MG63 (cell line): ENCODE results near the gene CKMT2. TPM values are rescaled to one million over a fixed set of nuclear protein-coding genes. Genes with fewer than 3 reads are reported as not detected.
"Not testable (repeated sequence)": the region's sequence is repeated elsewhere in the genome, so short reads cannot be mapped to it uniquely, and the experiment has no call there.

ENCODE experiments used
- DNase-seq: peaks from one replicate; pipeline ENCODE4 v3.0.0-alpha.2; 2020
- H3K27me3 ChIP-seq: fragments of 250-450 bp; sonication (Bioruptor Pico); 2 replicates; pipeline ENCODE4 v1.5.1; 2020; ENCODE audit warnings: mild to moderate bottlenecking, moderate library complexity
- H3K36me3 ChIP-seq: fragments of 250-450 bp; sonication (Bioruptor Pico); 2 replicates; pipeline ENCODE4 v1.5.1; 2020; ENCODE audit warnings: mild to moderate bottlenecking, moderate library complexity
- H3K4me3 ChIP-seq: fragments of 250-450 bp; sonication (Bioruptor Pico); 2 replicates; pipeline ENCODE4 v1.5.1; 2020; ENCODE audit warnings: mild to moderate bottlenecking, moderate library complexity
- H3K9me3 ChIP-seq: fragments of 250-450 bp; sonication (Bioruptor Pico); 2 replicates; pipeline ENCODE4 v1.5.1; 2020; ENCODE audit warnings: mild to moderate bottlenecking, moderate library complexity
- total RNA-seq: library from RNA; depleted of rRNA; stranded (reverse); fragments of >200 nt; shearing (Covaris generic); gene quantifications from 2 replicates; pipeline ENCODE4 v1.2.3, GENCODE V29; 2014; ENCODE audit warnings: low replicate concordance

The CKMT2 gene
- total RNA-seq, 1 experiment from 2014 or later = not detected

- Histone ChIP-seq H3K9me3 (peaks cover 6% of the 10 kb centered on the region), H3K4me3 (no peak overlapping the region), H3K27me3 (no peaks in the 10 kb centered on the region), H3K36me3 (peaks cover 2% of the 10 kb centered on the region; the same call in 1 of the 2 replicates)
- no peak for DNase-seq
These were observed 35.5 kb downstream of the CKMT2 start for GRCh38 chr5:81268521-81269196.

- no peak overlapping the region for H3K4me3 ChIP-seq
- H3K9me3 ChIP-seq = peaks cover 11% of the 10 kb centered on the region
- DNase-seq = no peak
- H3K27me3 ChIP-seq = no peaks in the 10 kb centered on the region
- 0 out of 2 replicates have a peak, but pooled peaks cover 2% of the 10 kb centered on the region for H3K36me3 ChIP-seq
These were observed 36.8 kb downstream of the CKMT2 start for GRCh38 chr5:81269751-81270393.

GRCh38 chr5:81270394-81271027, 37.4 kb downstream of the CKMT2 start:
- H3K9me3 ChIP-seq = peaks cover 11% of the 10 kb centered on the region
- not testable (repeated sequence) for DNase-seq, H3K36me3 ChIP-seq, H3K27me3 ChIP-seq, H3K4me3 ChIP-seq

- no peaks in the 10 kb centered on the region for H3K9me3 ChIP-seq
- no peaks in the 10 kb centered on the region; the same call in 1 of the 2 replicates for H3K36me3 ChIP-seq
- H3K4me3 ChIP-seq = no peak overlapping the region
- no peaks in the 10 kb centered on the region for H3K27me3 ChIP-seq
- no peak for DNase-seq
These were observed 50.9 kb downstream of the CKMT2 start for GRCh38 chr5:81283976-81284375.

GRCh38 chr5:81286059-81286617, 53.0 kb downstream of the CKMT2 start:
- no peaks in the 10 kb centered on the region for H3K27me3 ChIP-seq
- H3K36me3 ChIP-seq = no peaks in the 10 kb centered on the region; the same call in 1 of the 2 replicates
- DNase-seq = no peak
- no peaks in the 10 kb centered on the region for H3K9me3 ChIP-seq
- H3K4me3 ChIP-seq = no peak overlapping the region

- Histone ChIP-seq H3K27me3 (no peaks in the 10 kb centered on the region), H3K9me3 (peaks cover 8% of the 10 kb centered on the region; the same call in 1 of the 2 replicates), H3K4me3 (no peak overlapping the region), H3K36me3 (no peaks in the 10 kb centered on the region; the same call in 1 of the 2 replicates)
- no peak for DNase-seq
These were observed 54.9 kb downstream of the CKMT2 start for GRCh38 chr5:81288021-81288433.

GRCh38 chr5:81290146-81290545, 57.0 kb downstream of the CKMT2 start:
- Histone ChIP-seq H3K9me3 (peaks cover 17% of the 10 kb centered on the region), H3K36me3 (peaks cover 8% of the 10 kb centered on the region), H3K4me3 (no peak overlapping the region), H3K27me3 (no peaks in the 10 kb centered on the region)
- no peak for DNase-seq

- Histone ChIP-seq H3K9me3 (peaks cover 17% of the 10 kb centered on the region), H3K4me3 (no peak overlapping the region), H3K36me3 (peaks cover 8% of the 10 kb centered on the region; the same call in 1 of the 2 replicates), H3K27me3 (no peaks in the 10 kb centered on the region)
- no peak for DNase-seq
These were observed 59.0 kb downstream of the CKMT2 start for GRCh38 chr5:81292130-81292529.

- not testable (repeated sequence) for H3K27me3 ChIP-seq, DNase-seq, H3K36me3 ChIP-seq, H3K4me3 ChIP-seq
- H3K9me3 ChIP-seq = peaks cover 17% of the 10 kb centered on the region
These were observed 60.9 kb downstream of the CKMT2 start for GRCh38 chr5:81294021-81294420.

GRCh38 chr5:81297531-81297930, 64.4 kb downstream of the CKMT2 start:
- Histone ChIP-seq H3K9me3 (peaks cover 11% of the 10 kb centered on the region), H3K27me3 (no peaks in the 10 kb centered on the region), H3K4me3 (no peak overlapping the region), H3K36me3 (peaks cover 12% of the 10 kb centered on the region)
- DNase-seq = no peak

- DNase-seq = no peak
- Histone ChIP-seq H3K36me3 (peaks cover 13% of the 10 kb centered on the region), H3K4me3 (peak overlapping the region; percentile 97), H3K27me3 (no peaks in the 10 kb centered on the region), H3K9me3 (no peaks in the 10 kb centered on the region)
These were observed 67.8 kb downstream of the CKMT2 start for GRCh38 chr5:81300921-81301270.

- H3K36me3 ChIP-seq = peaks cover 13% of the 10 kb centered on the region
- peak within 1 kb of the TSS; percentile 97 for H3K4me3 ChIP-seq
- DNase-seq = peak; percentile 94
- no peaks in the 10 kb centered on the region for H3K9me3 ChIP-seq
- H3K27me3 ChIP-seq = no peaks in the 10 kb centered on the region
These were observed 68.3 kb downstream of the CKMT2 start, which contains the start of gene ZCCHC9 for GRCh38 chr5:81301271-81302015. ZCCHC9 (plus strand) TSS chr5:81301587; CDS start chr5:81304758, 3,171 bp downstream.

- Histone ChIP-seq H3K36me3 (peaks cover 13% of the 10 kb centered on the region), H3K9me3 (no peaks in the 10 kb centered on the region), H3K4me3 (peak overlapping the region; percentile 97), H3K27me3 (no peaks in the 10 kb centered on the region)
- no peak for DNase-seq
These were observed 69.5 kb downstream of the CKMT2 start for GRCh38 chr5:81302596-81302995.

- Histone ChIP-seq H3K9me3 (no peaks in the 10 kb centered on the region), H3K36me3 (peaks cover 13% of the 10 kb centered on the region), H3K4me3 (no peak overlapping the region), H3K27me3 (no peaks in the 10 kb centered on the region)
- peak; percentile 13 for DNase-seq
These were observed 70.4 kb downstream of the CKMT2 start for GRCh38 chr5:81303563-81303962.

GRCh38 chr5:81305785-81306184, 72.7 kb downstream of the CKMT2 start:
- no peaks in the 10 kb centered on the region for H3K9me3 ChIP-seq

GRCh38 chr5:81308836-81309235, 75.7 kb downstream of the CKMT2 start:
- no peak overlapping the region for H3K4me3 ChIP-seq

More at GRCh38 chr5:81305785-81306184, 72.7 kb downstream of the CKMT2 start:
- Histone ChIP-seq H3K27me3 (no peaks in the 10 kb centered on the region), H3K4me3 (no peak overlapping the region), H3K36me3 (peaks cover 17% of the 10 kb centered on the region)
- DNase-seq = no peak

More at GRCh38 chr5:81308836-81309235, 75.7 kb downstream of the CKMT2 start:
- Histone ChIP-seq H3K27me3 (no peaks in the 10 kb centered on the region), H3K36me3 (peaks cover 34% of the 10 kb centered on the region), H3K9me3 (no peaks in the 10 kb centered on the region)
- DNase-seq = no peak
